ENCODE data around the gene CNOT4.
A peak's percentile ranks its signal among the peaks of the same experiment; 100 is the strongest.
"Not testable (repeated sequence)": the region's sequence is repeated elsewhere in the genome, so short reads cannot be mapped to it uniquely, and the experiment has no call there.

Gene CNOT4

DNA sequence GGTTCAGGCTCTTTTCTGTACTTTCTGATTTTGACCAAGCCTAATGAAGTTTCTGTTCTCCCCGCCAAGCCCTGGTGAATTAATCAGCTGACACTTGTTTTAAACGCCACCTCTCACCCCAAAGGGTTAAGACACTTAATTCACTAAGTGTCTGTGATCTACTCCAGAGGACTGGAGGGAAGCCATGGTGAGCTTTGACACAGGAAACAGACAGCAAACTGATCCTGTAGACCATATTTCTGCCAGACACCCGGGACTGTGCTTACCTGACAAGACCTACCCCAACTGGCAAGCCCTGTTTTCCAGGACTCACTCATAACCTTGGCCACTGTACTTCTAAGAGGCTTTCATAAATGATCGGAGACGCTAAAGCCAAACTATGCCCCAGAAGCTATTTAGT, 150.3 kb downstream of the CNOT4 start:
- no peak for DNase-seq

DNA sequence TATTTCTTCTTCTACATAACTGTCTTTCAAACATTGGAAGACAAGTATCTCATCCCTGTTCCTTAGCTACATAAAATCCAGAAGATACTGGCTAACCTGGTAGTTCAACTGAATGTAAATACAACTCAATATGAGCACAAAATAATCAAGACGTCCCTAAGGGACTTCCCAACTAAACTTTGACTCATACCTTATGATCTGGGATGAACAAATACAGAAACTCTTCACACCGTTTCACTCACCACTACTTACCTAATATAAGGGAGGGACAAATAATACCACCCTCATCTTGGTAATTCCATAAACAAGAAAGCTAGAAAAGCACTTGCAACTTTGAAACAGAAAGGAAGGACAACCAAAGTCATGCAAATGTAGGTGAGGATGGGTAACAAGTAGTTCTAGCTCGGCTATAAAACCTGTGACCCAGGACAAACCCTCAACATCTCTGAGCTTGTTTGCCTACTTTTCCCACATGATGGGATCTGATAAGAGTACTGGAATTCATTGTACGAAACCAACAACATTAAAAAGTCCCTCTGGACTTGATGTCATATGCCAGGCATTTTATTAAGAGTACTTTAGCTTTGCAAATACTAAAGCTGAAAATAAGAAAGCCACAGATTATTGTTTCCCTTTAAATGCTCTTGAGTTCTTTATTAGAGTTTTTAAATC, 154.4 kb downstream of the CNOT4 start:
- DNase-seq: no peak

DNA sequence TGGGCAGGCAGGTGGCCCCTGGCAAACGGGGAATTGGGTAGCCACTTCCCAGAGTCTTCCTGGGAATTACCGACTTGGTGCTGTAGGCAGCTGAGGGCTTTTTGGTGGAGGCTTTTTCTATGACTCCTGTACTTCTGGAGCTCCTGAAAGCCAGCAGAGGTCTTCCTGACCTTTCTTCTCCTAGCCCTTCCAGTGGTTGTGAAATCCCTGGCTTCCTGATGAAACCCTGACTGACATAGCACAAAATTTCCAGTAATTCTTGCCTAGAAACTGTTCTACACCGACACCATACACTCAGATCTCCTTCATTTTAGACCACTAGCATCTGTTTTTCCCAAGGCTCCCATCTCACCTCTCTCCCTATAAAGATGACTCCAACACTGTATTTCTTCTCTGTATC, 156.1 kb downstream of the CNOT4 start:
- DNase-seq: no peak

DNA sequence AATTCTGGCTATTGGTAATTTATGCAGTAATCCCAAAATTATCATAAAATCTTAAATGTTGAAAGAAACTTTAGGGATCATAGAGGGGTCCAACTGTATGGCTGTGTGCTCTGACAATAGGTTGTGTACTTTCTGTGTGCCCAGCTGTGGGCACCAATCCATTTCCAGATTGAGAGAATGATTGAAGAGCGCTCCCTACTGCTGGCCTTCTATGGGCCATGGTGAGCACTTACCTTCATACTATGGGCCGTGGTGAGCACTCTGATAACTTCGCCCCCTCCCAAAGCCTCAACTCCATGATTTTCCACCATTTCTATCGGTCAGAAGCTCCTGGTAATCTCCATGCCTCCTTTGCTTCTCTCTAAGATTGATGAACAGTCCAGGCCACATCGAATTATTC, 157.6 kb downstream of the CNOT4 start:
- no peak for DNase-seq

DNA sequence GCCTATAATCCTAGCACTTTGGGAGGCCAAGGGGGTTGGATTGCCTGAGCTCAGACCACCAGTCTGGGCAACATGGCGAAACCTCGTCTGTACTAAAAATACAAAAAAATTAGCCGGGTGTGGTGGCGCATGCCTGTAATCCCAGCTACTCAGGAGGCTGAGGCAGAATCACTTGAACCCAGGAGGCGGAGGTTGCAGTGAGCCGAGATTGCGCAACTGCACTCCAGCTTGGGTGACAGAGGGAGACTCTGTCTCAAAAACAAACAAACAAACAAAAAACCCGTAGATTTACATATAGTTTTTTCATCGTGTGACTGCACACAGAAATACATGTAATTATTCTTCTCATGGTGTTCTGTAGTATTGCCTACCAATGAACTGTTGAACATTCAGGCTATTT, 158.8 kb downstream of the CNOT4 start:
- not testable (repeated sequence) for DNase-seq

DNA sequence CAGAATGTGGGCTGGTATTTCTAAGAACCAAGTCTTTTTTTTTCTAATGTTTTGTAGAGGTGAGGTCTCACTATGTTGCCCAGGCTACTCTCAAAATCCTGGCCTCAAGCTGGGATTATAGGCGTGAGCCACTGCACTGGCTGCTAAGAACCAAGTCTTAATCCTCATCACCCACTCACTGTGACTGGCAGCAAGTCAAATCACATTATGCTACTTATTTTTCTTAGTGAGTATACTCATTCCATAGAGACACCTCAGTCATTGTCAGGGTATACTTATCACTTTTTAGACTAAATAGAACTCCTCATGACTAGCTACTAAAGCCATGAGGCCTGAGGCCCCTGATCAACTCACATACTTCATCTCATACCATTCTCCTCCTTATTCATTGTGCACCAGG, 160.2 kb downstream of the CNOT4 start:
- peak; percentile 3 for DNase-seq

DNA sequence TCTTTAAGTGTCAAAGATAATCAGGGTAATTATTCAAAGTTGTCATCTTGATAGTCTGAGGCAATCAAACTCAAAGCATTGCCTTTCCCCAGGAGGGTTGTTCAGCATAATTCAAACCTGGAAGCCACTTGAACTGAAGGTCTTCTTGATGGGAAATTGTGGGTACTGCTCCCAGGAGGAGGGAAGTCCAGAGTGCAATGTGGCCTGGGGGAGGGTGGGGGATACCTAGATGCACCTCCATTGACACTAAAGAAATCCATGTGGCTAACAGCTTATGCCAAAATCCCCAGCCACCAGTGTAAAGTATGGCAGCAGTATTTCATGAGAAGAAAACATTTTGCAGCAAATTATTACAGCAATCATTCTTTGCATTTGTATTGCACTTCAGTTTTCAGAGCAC, 161.4 kb downstream of the CNOT4 start:
- DNase-seq: no peak

DNA sequence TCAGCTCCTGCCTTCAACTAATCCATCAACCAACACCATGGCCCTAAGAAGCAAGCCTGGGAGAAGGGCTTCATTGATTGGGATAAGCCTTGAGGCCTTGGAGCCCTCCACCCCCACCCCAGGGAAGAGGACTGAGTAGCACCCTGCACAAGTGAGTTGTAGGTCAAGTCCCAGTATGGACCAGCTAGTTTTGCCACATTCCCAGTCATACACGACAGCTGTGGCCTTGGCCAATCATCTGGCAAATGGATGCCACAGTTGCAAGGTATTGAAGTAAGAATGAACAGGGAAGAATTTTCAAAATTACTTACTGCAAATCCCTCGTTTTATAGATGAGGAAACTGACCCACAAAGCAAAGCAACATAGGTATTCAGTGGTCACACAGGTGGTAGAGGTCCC, 166.5 kb downstream of the CNOT4 start:
- no peak for DNase-seq

DNA sequence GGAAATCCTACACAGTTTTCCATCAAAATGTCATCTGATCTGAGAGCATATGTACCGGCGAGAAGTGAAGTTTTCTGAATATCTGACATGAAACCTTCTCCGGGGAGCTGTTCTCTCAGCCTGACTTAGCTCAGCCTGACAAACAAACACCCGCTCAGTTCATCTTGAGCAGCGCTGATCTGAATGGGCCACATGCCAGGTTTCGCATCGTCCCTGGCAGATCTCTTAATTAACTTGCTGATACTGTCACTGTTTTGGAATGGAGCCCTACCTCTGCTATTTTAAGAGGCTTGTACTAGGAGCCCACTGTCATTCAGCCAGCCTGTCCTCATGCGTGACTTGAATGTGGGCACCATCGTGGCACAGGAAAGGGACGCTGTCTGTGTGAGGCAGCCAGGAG, 167.0 kb downstream of the CNOT4 start:
- DNase-seq: no peak

DNA sequence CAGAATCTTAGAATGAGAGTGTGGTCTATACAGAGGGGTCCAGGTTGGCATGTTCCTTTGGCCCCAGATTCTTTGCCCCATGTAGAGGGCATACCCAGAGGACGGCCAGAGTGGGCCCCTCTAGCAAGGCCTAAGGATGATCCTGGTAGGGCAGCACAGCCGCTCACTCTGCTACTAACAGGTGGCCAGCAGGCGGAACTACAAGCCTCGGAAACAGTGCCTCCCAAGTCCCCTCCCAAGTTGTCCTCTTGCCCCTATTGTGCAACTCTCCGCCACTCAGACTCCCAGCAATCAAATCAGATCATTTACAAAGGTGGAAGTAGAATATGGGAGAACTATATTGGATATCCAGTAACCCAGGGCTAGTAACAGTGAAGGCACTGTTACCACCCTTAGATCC, 168.9 kb downstream of the CNOT4 start:
- no peak for DNase-seq

DNA sequence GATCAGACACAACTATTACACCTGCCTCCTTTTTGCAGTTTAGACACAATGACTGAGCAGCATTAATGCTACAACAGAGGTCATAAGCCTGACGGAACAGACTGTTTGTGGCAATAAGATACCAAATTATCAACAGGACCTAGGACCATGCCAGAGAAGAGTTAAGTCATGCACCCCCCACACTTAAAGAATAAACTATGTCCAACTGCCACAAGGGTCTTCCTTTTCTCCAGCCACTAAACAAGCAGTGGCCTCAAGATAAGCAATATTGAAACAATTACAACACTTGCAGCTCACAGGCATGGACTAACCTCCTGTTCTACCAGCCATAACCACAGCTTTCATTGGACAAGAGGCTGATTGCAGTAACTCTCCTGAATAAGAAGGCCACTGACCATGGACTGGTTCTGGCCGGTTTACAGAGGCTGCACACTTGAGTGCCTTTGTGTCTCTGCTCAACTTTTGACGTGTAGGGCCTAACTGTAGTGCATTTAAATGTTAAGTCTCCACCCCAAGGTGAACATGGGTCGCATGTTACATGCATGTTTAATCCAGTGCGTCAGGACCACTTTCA, 171.8 kb downstream of the CNOT4 start:
- no peak for DNase-seq

DNA sequence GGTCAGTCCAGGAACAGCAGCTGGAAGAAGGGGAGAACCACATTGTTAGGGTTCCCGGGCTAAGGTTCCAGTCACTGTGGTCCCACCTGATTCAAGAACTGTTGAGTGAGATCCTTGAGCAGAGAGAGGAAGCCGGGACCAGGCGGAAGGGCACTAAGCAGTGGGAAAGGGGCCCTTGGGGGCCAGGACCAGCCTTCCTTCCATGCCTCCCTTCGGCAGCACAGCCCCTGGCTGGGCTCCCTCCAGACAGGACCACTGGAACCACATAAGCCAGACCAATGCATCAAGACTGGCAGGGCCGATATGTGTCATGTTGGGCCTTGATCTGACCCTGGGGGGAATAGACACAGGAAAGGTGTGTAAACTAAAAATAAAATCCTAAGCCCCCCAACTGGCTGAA, 172.4 kb downstream of the CNOT4 start:
- DNase-seq: no peak

DNA sequence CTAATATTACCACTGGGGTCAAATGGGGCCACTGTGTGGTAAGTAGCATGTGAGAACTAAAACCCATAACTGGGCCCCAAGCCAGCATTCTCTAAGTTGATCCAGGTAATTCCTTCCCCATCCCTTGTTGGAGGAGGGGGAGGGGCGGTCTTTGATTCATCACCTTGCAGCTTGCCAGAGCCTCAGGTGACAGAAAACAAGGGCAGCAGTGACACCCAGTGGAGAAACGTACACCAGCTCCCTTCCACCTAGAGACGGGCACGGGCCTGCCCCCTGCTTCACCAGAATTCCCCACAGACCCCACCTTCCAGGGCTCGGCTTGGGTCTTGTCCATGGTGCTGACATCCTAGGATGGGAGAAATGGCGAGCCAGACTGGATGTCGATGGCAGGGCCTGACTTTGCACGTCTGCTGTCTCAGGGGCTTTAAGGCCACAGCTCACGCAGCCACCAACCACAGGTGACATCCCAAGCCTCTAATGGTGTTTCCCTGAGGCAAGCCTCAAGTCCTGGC, 174.2 kb downstream of the CNOT4 start:
- DNase-seq: peak; percentile 26

DNA sequence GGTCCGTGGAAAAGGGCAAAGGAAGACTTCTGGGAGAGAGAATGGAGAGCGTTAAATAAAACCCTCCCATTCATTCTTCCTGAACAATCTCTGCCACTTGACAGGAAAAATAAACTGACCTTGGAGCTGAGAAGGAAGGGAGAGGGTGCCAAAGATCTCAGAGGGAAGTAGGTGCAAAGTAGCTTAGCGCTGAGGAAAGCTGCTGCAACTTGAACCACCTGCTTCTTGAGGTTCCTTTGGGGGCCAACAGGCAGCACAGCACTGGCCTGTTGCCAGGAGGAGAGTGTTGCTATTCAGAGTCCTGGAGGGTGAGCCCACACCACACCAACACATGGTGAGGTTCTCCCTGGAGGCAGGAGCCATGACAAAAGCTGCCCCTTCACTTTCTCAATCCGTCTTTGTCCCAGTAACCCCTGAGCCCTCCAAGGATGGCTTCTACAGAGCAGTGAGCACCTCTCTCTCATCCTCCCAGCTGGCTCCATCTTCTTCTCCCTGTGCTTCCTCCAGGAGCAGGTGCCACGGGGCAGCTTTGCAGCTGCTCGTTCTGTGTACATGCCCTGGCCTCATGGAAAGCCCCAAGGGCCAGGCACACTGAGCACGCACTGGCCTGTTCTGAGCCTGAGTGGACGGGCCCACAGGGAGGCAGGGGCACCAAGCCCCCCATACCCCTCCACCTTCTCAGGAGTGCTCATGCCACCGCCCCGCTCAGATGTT, 174.9 kb downstream of the CNOT4 start:
- no peak for DNase-seq

DNA sequence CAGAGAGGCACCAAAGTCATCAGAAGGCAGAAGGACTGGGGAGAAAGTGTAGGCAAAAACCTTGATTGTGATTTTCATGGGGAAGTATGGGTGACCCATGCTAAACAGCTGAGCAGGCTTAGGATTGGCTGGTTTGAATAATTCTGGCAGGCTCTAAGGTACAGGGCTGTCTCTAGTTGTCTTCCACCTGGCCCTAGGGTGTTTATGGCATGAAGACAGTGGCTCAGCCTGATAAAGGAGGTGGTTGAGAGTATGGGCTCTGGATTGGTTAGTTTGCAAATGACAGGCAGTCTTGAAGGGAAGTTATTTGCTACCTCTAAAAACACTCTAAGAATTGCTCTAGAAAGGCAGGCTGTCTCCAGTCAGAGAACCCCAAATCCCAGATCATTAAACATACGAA, 176.0 kb downstream of the CNOT4 start:
- DNase-seq: no peak

DNA sequence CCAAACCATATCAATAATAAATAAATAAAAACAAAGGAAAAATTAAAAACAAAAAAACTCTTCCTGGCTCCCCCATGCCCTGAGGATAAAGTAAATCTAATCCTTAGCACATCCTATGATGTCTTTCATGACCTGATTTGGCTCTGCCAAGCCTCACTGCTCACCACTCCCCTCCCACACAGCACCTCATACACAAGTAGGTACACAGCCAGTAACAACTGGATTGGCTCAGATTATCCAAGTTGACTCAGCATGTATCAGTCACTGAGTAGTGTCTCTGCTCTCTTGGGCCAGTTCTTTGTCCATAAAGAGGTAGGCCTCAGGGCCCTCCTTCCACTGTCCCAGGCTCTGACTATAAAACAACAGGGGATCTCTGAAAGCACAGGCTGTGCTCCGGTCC, 176.7 kb downstream of the CNOT4 start:
- DNase-seq: no peak

DNA sequence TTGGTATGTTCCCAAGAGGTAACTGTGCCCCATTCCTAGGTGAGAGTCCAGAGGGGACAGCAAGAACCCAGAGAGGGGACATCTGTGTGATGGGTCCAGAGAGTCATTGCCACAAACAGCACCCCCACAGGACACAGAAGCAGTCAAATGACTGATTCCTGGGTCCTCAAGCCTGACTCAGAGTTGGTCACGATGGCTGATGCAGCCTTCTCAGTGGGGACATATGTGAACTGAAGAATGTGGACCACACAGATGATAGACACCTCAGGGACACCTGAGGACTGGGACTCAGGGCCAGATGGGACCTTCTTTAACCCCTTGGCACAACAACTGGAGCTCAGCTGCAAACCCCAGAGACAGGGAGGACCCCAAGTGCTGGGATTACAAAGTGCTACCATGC, 179.8 kb downstream of the CNOT4 start:
- DNase-seq: no peak

DNA sequence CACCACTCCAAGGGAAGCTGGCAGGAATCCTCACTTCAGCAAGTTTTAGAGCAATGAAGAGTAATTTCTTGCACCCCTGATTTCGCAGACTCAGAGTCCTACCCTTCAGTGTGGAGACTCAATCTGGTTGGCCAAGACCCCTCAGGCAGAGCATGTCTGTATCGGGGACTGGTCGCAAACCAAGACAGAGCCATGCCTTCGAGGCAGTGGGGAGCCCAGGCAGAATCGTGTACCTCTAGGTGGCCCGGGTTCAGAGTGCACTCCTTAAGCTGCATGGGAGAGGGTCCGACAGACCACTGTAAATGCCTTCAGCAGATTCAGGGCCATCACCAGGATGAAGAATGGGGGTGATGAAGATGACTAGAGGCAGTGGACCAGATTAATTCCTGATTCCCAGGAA, 181.4 kb downstream of the CNOT4 start:
- no peak for DNase-seq

DNA sequence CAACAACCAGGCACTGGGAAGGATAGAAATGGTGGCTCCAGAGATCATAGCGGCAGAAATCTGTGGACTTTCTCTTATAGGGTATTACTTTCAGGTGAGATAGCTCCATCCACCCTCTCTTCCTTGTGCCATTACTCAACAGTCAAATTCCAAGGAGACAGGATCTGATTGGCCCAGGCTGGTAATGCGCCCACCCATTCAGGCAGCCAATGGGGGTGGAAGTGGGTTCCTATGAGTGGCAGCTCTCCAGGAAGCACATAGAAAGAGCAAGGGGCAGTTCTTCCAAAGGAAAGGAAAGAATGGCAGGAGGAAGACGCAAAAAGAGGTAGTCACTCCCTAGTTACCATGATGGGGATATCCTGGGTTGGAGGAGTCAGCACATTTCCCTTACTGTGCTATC, 181.8 kb downstream of the CNOT4 start:
- no peak for DNase-seq

DNA sequence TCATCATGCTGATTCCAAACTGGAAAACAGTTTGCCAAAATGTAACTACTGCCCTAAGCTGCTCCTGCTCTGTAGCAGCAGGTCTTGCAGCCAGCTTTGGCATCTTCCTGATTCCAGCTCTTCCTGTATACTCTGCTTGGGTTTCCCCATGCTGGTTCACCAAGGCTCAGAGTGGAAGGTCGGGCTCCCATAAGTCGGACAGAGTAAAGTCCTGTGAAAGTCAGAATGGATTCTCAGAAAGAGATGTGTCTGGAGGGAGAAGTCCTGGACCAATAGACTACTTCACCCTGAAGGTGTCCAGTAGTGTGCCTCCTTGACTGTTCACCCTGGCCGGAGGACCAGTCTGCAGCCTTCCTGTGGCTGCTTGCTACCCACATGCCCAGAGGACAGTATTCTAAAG, 182.4 kb downstream of the CNOT4 start:
- DNase-seq: no peak

DNA sequence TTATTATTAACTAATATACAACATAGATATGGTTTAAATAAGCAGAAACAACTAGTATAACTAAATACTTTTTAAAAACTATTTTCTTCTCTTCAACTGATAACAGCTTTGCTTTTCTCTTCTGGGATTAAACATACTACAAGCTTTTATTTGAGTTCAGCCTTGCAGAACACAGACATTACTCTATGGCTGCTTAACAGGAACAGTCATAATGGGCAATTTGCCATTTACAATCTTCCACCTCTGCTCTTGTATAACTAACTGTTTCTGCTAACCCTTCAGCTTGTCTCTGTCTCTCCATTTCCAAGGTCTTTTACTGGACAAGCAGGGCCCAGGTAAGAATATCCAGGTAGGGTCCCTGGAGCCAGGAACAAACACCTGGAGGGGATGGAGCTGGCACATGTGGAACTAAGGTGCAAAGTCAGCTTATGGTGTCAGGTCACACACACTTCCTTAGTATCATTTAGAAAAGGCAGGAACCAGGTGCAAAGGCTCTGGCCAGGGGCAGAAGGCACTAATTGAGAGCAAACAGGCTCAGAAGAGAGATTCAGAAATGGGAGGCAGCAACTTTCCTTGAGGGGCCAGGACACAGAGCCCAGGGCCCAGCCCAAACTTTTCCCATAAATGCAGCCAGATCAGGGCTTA, 183.1 kb downstream of the CNOT4 start:
- no peak for DNase-seq

DNA sequence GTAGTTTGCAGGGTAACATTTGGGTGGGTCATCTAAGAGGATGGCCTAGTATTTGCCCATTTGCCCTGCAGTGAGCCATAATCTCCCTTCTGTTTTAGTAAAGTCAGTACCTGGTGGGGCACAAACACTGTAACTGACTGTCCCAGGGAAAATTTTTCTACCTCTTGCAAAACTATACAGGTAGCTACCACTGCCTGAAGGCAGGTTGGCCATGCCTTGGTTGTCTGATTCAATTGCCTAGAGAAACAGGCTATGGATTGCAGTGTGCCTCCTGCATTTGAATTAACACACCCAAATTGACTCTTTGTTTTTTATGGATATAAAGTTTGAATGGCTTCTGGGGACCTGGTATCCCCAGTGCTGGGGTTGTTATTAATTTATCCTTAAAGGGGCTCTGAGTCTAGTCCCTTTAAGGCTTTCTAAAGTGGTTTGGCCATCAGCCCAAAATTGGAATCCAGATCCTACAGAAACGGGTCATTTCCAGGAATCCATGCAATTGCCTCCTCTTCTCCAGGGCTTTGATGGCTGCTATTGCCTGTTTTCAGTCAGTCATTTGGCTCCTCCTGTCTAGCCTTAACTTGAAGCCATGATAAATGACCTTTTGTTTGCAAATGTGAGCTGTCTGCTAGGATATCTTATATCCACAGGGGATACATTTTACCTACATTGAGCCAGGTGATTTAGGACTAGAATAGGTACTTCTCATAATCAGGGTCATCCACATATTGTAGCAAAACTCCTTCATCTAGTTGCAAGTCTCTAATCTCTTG, 187.1 kb downstream of the CNOT4 start:
- DNase-seq: no peak

DNA sequence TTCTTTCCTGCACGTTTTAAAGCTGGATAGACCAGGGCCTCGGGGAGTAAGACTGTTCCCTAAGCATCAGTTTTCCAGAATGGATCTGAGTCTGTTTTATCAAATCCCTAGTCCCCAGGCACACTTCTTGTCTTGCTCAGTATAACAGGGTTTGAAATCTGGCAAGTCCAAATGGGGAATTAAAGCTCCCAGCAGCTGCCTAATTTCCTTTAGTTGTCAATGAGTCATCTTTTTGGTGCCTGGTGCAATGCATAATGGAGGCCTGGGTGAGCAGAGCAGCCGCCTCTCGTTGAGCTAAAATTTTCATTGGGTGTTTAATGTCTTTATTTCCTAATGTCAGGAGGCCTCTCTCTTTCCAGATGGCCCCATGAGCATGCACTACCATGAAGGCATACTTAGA, 188.3 kb downstream of the CNOT4 start:
- DNase-seq: peak; percentile 38

Data from fibroblast of skin of right quadriceps (primary cell).